ENCODE measurements around the gene TM4SF5.

GRCh38 chr17:4808378-4808767 lies 36.7 kb downstream of the TM4SF5 start:
- TF ChIP-seq EP300 (conservative IDR thresholded peaks at IDR 0.05; ENCODE audit: poor library complexity, severe bottlenecking): no peak
- no peak for TF ChIP-seq MXI1 (conservative IDR thresholded peaks at IDR 0.05; ENCODE audit: poor library complexity, severe bottlenecking)
- no peak for TF ChIP-seq CTCF (IDR thresholded peaks at IDR 0.05; ENCODE audit: poor library complexity, severe bottlenecking)
- no peak for TF ChIP-seq POLR2AphosphoS5 (IDR thresholded peaks at IDR 0.05)
- no peak for TF ChIP-seq RAD21 (conservative IDR thresholded peaks at IDR 0.05)
